WI38 (cell line): ENCODE results near the gene APOC1.

ENCODE experiments used
- H3K4me3 ChIP-seq: 2 replicates; pipeline ENCODE4 v1.5.1; 2011; ENCODE audit warnings: low read depth, mild to moderate bottlenecking, control low read depth, low read length
- CTCF ChIP-seq: IDR thresholded peaks from 2 replicates; pipeline ENCODE4 v1.5.1; 2012; ENCODE audit warnings: low read depth, mild to moderate bottlenecking, control low read depth, low read length

Gene APOC1

GRCh38 chr19:44968670-44969069, 54.3 kb downstream of the APOC1 start:
- no peak for TF ChIP-seq CTCF
- no peak overlapping the region for H3K4me3 ChIP-seq
